GM19395 (cell line): Measurements from ENCODE around the gene PYHIN1.

Experiments used
- ATAC-seq: cut with Tn5 transposase; IDR thresholded peaks from one replicate; pipeline ENCODE4 v1.9.1; 2021; ENCODE audit warnings: mild to moderate bottlenecking, moderate library complexity; ENCODE audit not compliant: unreplicated experiment

Gene PYHIN1

DNA sequence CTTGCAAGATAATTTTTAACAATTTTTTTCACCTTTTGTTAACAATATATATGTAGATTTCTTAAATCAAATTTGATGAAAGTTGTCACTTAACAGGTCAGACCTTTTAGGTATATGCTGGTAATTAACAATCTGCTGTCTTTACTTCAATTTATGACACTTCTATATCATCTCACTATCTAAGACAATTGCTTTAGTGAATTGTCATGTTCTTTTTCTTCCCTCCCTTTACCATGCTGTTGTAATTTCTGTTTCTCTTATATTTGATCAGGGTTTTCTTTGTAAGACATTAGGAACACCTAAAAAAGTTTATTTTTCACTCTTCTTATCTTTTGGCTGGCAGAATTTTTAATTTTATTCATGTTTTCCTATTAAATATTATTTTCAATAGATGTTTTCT is 80.4 kb downstream of the PYHIN1 start:
- ATAC-seq: no peak

DNA sequence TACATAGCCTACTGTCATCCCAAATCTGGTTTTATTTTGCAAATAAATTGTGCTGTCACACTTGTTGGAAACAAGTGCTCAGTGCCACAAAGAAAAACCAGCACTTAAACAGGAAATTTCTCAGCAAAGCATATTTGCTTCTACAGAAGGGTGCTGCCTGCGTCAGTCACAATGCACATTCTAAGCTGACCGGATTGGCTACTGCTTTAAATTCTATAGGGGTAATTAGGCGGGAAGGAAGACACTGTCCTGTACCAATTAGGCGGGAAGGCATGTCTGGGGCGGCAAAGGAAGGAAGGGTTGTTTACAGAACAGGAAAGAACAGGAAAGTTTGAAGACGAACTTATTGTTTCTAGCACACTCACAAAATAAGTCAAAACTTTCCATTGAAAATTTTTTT is 81.1 kb downstream of the PYHIN1 start:
- ATAC-seq: peak; percentile 38

DNA sequence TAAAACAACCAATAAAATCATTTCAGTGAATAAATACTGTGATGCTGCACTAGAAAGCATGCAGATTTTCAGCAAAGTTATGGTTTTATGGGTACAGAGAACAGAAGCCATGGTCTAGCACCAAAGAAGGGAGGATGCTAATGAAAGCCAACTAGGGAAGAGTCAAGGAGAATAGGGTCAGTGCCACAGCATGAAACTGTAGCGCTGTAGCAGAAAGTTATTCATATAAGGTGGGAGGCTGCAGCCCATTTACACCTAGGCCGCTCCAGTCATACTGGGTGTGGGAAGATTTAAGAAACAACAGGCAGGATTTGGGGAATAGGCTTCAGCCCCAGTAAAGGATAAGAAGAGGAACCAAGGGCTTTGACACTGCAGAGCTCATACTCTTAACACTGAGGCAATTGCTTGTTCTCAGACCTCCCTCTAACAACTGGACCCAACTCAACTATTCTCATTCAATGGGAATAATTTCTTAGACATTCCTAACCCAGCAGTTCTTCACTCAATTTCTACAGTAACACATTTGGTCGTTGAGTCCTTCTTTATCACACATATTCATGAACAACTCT is 82.7 kb downstream of the PYHIN1 start:
- ATAC-seq: no peak

DNA sequence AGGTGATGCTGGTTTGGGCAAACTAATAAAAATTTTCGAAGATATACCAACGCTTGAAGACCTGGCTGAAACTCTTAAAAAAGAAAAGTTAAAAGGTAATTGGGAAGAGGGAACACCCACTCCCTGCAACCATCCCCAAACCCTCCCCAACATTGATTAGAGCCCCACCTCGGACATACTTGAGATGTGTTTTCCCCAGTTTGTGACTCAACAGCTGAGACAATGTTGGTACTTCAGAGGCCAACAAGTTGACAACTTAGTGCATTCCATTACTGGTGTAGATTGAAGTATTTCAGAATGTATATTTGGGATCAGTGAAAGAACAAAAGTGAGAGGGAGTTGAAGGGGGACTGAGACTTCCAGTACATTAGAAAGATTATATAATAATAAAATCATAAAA is 83.5 kb downstream of the PYHIN1 start:
- no peak for ATAC-seq

DNA sequence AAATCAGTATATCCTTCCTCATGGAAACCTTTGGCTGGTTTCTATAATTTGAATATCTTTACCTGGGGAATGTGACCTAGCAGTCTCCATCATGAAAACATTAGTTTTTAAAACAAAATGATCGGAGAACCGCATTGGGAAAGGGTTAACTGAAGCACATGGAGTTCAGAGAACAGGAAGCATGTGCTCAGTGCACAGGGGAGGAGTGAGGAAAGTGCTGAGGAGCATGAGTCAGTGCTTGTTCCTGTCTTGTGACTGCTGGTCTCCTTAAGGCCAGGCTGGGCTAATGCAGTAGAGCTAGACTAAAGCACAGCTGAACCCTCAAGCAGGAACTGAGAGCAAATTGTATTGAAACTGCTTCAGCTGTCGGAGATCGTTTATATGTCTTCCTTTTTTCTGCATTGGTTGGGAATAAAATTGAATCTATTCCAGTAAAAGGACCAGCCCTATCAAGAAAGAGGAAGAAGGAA is 84.1 kb downstream of the PYHIN1 start:
- peak; percentile 95 for ATAC-seq

DNA sequence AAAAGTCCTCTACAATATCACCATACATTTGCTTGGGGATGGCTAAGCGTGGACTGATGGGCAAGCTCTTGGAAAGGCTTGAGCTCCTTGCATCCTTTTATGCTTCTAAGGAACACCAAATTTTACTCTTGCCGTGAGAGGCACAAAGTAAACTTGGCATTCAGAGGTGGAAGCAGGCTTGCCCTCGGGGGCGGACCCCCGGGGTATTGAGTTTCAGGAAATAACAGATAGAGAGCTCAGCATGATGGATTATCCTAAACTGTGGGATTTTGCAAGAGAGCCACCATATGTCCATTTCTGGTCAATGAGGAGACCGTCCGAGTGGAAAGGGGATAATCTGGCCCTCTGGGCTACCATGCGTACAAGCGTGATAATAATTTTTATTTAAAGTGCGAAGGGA is 92.4 kb downstream of the PYHIN1 start:
- no peak for ATAC-seq

DNA sequence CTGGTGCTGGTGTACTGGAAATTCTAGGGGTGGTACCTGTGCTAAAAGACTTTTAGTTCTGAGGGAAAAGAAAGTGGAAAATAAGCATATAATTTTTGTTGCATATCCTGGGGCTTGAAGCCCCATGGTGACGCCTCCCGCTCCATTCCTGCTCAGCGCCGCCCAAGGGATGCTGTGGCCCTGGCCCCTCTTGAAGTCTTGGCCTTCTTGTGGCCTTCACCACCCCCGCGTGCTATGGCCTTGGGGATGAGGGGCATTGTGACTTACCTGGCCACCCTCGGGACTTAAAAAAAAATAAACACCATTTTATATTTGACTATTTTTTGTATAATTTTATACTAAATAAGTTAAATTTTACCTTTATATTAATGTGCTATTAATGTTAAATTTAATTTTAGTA is 93.7 kb downstream of the PYHIN1 start:
- ATAC-seq: no peak
